Tibial artery (tissue), 4 donors: ENCODE measurements around the gene TPI1.

Experiments
- DNase-seq, 2 donors: peaks; one replicate each; pipeline ENCODE4 v3.0.0-alpha.2; 2019
- H3K27ac ChIP-seq, 2 donors: fragments of 200-600 bp; sonication (generic) in 1 of 2; 1 replicate in 1 of 2; 2 replicates in 1 of 2; pipeline ENCODE4 v1.5.1; 2018 to 2019; ENCODE audit warnings: mild to moderate bottlenecking in 1 of 2
- H3K27me3 ChIP-seq, 2 donors: fragments of 200-600 bp; sonication (generic) in 1 of 2; one replicate each; pipeline versions ENCODE4 v1.5.1 to v1.6.0; 2016 to 2019
- H3K36me3 ChIP-seq, 3 donors: fragments of 200-600 bp; sonication (generic) in 2 of 3; one replicate each; pipeline ENCODE4 v1.5.1; 2016 to 2019; ENCODE audit warnings: mild to moderate bottlenecking in 2 of 3
- H3K4me1 ChIP-seq, 4 donors: fragments of 200-600 bp; sonication (generic) in 2 of 4; 1 replicate in 3 of 4; 2 replicates in 1 of 4; pipeline ENCODE4 v1.5.1; 2016 to 2019
- H3K4me3 ChIP-seq, 2 donors: fragments of 200-600 bp; sonication (generic) in 1 of 2; 1 replicate in 1 of 2; 2 replicates in 1 of 2; pipeline ENCODE4 v1.5.1; 2018 to 2019; ENCODE audit warnings: mild to moderate bottlenecking in 2 of 2
- H3K9me3 ChIP-seq, 3 donors: fragments of 200-600 bp; sonication (generic) in 1 of 3; one replicate each; pipeline ENCODE4 v1.5.1; 2016 to 2019
- intact Hi-C: fragments of 100-400 bp; cut with DNase I; formaldehyde crosslinking; loops from one replicate; pipeline ENCODE4 v1.15.0; 2023; ENCODE audit warnings: low total_unique reads
- TF ChIP-seq, protein P1 (sequence below), 2 experiments: fragments of 200-600 bp in 1 of 2; fragments of 450-650 bp in 1 of 2; IDR thresholded peaks; one replicate each; pipeline ENCODE4 v1.5.1; 2017 to 2019; ENCODE audit warnings: antibody characterized with exemption in 2 of 2, mild to moderate bottlenecking in 1 of 2, moderate library complexity in 1 of 2

TPI1 gene

DNA sequence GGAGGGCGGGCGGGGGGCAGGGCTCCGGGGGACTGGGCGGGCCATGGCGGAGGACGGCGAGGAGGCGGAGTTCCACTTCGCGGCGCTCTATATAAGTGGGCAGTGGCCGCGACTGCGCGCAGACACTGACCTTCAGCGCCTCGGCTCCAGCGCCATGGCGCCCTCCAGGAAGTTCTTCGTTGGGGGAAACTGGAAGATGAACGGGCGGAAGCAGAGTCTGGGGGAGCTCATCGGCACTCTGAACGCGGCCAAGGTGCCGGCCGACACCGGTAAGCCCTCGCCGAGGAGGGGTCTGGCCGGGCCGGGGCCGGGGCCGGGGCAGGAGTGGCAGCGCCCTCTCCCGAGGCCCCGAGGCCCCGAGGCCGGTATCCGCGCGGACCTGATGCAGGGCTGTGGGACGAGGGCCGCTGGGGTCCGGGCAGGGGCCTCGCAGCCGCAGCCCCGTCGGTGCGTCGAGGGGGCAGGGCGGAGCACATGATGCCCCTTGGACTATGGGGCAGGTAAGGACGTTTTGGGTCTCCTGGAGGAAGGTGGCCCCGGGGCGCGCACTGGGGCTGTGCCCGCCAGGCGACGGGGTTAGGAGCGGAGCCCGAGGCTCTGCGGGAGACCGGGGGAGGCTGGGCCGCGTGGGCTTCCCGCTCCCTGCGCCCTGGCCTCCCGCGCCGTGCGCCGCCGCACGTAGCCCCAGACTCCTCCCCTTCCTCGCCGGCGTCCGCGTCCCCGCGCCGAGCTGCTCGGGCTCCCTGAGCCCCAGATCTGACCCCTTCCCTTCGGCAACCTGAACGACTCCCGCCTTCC is at the start of gene TPI1:
TSS of gene TPI1 (plus strand) at position 119 of the 798 bp plus-strand sequence. CDS start at position 155, 36 bp downstream.
- peak in 1 of 2 donors; percentile 94 for DNase-seq
- peaks cover 0 to 55% (median 44%) of the 10 kb centered on the region in 4 donors for H3K4me1 ChIP-seq
- TF ChIP-seq, protein P1, sequence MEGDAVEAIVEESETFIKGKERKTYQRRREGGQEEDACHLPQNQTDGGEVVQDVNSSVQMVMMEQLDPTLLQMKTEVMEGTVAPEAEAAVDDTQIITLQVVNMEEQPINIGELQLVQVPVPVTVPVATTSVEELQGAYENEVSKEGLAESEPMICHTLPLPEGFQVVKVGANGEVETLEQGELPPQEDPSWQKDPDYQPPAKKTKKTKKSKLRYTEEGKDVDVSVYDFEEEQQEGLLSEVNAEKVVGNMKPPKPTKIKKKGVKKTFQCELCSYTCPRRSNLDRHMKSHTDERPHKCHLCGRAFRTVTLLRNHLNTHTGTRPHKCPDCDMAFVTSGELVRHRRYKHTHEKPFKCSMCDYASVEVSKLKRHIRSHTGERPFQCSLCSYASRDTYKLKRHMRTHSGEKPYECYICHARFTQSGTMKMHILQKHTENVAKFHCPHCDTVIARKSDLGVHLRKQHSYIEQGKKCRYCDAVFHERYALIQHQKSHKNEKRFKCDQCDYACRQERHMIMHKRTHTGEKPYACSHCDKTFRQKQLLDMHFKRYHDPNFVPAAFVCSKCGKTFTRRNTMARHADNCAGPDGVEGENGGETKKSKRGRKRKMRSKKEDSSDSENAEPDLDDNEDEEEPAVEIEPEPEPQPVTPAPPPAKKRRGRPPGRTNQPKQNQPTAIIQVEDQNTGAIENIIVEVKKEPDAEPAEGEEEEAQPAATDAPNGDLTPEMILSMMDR (IDR thresholded peaks at IDR 0.05): peak in 1 of 2 experiments; percentile 6
- peak within 1 kb of the TSS; percentile 99 to 100 for H3K27ac ChIP-seq
- H3K27me3 ChIP-seq: no peaks in the 10 kb centered on the region
- H3K9me3 ChIP-seq: no peaks in the 10 kb centered on the region
- H3K36me3 ChIP-seq: peaks cover 28 to 58% (median 43%) of the 10 kb centered on the region in 3 donors
- H3K4me3 ChIP-seq: peak within 1 kb of the TSS; percentile 94 to 100
- intact Hi-C loops: loop anchor here (5.0 kb wide), 2 partner anchors 75 to 100 kb away; partner anchors contain the start of genes C12orf57 and RNU7-1

DNA sequence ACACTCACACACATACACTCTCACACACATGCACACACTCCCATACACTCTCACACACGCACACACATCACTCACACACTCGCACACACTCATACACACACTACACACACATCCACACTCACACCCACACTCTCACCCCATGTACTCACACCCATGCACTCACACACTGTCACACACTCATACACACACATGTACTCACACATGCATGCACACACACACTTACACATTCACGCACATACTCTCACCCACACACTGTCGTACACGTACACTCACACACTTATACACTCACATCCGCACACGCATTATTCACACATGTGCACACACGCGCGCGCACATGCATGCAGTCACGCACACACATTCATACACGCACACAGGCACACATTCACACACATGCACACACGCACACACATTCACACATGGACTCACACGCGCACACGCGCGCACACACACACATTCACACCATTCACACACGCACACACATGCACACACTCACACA is 49.6 kb upstream of the TPI1 start:
- peaks cover 0 to 14% (median 12%) of the 10 kb centered on the region in 4 donors for H3K4me1 ChIP-seq
- no peaks in the 10 kb centered on the region for H3K9me3 ChIP-seq
- no peak overlapping the region for H3K27ac ChIP-seq
- DNase-seq: no peak
- peaks cover 0 to 54% of the 10 kb centered on the region in 2 donors for H3K27me3 ChIP-seq
- no peak overlapping the region for H3K4me3 ChIP-seq
- TF ChIP-seq, protein P1 (IDR thresholded peaks at IDR 0.05): no peak
- intact Hi-C loops: no loop called here
- no peaks in the 10 kb centered on the region for H3K36me3 ChIP-seq

GRCh38 chr12:6818222-6818621 is 49.1 kb upstream of the TPI1 start:
- Histone ChIP-seq H3K9me3 (no peaks in the 10 kb centered on the region), H3K4me3 (no peak overlapping the region), H3K36me3 (no peaks in the 10 kb centered on the region), H3K4me1 (peaks cover 0 to 14% (median 12%) of the 10 kb centered on the region in 4 donors), H3K27me3 (peaks cover 0 to 59% of the 10 kb centered on the region in 2 donors), H3K27ac (no peak overlapping the region)
- TF ChIP-seq, protein P1 (IDR thresholded peaks at IDR 0.05): no peak
- intact Hi-C loops: no loop called here
- DNase-seq: no peak

- intact Hi-C loops: no loop called here
- Histone ChIP-seq H3K27ac (no peak overlapping the region), H3K36me3 (no peaks in the 10 kb centered on the region)
Measured at GRCh38 chr12:6818645-6819044, 48.7 kb upstream of the TPI1 start.

DNA sequence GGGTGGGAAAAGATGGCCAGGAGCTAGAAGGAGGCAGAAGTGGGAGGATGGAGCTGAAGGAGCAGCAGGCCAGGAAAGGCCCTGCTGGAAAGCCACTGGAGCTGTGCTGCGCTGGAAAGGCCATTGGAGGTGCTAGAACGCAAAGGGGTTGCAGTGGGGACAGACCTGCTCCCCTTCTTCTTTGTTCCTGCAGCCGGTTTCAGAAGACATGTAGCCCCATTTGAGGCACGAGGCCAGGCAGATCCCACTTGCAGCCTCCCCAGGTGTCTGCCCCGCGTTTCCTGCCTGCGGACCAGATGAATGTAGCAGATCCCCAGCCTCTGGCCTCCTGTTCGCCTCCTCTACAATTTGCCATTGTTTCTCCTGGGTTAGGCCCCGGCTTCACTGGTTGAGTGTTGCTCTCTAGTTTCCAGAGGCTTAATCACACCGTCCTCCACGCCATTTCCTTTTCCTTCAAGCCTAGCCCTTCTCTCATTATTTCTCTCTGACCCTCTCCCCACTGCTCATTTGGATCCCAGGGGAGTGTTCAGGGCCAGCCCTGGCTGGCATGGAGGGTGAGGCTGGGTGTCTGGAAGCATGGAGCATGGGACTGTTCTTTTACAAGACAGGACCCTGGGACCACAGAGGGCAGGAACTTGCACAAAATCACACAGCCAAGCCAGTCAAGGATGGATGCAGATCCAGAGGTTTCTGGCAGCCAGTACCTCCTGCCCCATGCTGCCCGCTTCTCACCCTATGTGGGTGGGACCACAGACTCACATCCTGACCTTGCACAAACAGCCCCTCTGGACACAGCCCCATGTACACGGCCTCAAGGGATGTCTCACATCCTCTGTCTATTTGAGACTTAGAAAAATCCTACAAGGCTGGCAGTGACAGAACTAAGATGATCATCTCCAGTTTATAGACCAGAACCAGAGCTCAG is 48.0 kb upstream of the TPI1 start:
- intact Hi-C loops: no loop called here
- Histone ChIP-seq H3K4me1 (peaks cover 0 to 14% (median 12%) of the 10 kb centered on the region in 4 donors), H3K27ac (no peak overlapping the region), H3K9me3 (no peaks in the 10 kb centered on the region), H3K27me3 (peaks cover 0 to 69% of the 10 kb centered on the region in 2 donors), H3K4me3 (no peak overlapping the region), H3K36me3 (no peaks in the 10 kb centered on the region)
- TF ChIP-seq, protein P1 (IDR thresholded peaks at IDR 0.05): no peak
- DNase-seq: no peak

More at GRCh38 chr12:6818645-6819044, 48.7 kb upstream of the TPI1 start:
- DNase-seq: no peak
- Histone ChIP-seq H3K4me3 (no peak overlapping the region), H3K9me3 (no peaks in the 10 kb centered on the region), H3K27me3 (peaks cover 0 to 63% of the 10 kb centered on the region in 2 donors), H3K4me1 (peaks cover 0 to 14% (median 12%) of the 10 kb centered on the region in 4 donors)
- TF ChIP-seq, protein P1 (IDR thresholded peaks at IDR 0.05): no peak
